Measurements from ENCODE around the gene SSU72. TPM values are rescaled to one million over a fixed set of nuclear protein-coding genes. Genes with fewer than 3 reads are reported as not detected.

SSU72 gene
- total and polyA plus RNA-seq, 2 donors (not counting 1 experiment from before 2014, with no cell fraction given): 65.1 to 127 TPM

DNA sequence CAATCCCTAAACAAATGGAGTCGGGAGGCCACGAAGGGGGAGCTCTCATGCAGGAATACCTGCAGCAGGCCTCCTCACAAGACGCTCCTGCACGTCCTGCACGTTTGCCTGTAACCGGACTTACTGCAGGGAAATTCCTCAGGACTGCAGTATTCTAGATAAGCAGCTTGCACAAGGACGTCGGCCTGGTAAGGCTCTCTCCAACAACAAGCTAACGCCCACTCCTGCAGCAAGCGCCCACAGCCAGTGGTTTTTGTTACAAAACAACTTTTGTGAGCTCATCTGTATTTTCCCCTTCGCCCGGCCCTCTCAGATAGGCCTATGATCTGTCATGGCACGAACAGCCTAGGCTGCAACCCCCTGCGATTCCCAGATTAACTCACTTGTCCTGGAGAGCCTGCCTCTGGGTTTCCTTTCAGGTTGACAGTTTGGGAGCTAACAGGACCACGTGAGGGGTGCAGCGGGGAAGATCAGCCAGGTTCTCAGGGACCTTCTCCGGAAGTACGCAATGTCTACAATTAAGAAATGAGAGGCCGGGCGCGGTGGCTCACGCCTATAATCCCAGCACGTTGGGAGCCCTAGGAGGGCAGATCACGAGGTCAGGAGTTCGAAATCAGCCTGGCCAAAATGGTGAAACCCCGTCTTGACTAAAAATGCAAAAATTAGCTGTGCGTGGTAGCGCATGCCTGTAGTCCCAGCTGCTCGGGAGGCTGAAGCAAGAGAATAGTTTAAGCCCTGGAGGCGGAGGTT is 39.7 kb upstream of the SSU72 start:
- H3K9me3 ChIP-seq (ENCODE audit: control insufficient read depth, insufficient read depth, low read depth, low read length): no peaks in the 10 kb centered on the region
- peak overlapping the region; percentile 100 for H3K9ac ChIP-seq (ENCODE audit: insufficient read depth, low read length)
- no peak overlapping the region for H2AFZ ChIP-seq (ENCODE audit: low read length)
- peak; percentile 62 to 90 for DNase-seq (ENCODE audit: low read depth in 2 of 2)
- H3K27me3 ChIP-seq (ENCODE audit: control insufficient read depth, insufficient read depth, low read length): no peaks in the 10 kb centered on the region
- H3K4me3 ChIP-seq (replicated peaks in 1 of 4; ENCODE audit: control extremely low read depth in 1 of 4, insufficient read depth in 1 of 4, low read depth in 3 of 4, low read length in 4 of 4): peak overlapping the region; percentile 73 to 98 (median 86)
- TF ChIP-seq EZH2 (IDR thresholded peaks at IDR 0.05; ENCODE audit: low read length, missing control alignments): no peak
- TF ChIP-seq, protein P1, sequence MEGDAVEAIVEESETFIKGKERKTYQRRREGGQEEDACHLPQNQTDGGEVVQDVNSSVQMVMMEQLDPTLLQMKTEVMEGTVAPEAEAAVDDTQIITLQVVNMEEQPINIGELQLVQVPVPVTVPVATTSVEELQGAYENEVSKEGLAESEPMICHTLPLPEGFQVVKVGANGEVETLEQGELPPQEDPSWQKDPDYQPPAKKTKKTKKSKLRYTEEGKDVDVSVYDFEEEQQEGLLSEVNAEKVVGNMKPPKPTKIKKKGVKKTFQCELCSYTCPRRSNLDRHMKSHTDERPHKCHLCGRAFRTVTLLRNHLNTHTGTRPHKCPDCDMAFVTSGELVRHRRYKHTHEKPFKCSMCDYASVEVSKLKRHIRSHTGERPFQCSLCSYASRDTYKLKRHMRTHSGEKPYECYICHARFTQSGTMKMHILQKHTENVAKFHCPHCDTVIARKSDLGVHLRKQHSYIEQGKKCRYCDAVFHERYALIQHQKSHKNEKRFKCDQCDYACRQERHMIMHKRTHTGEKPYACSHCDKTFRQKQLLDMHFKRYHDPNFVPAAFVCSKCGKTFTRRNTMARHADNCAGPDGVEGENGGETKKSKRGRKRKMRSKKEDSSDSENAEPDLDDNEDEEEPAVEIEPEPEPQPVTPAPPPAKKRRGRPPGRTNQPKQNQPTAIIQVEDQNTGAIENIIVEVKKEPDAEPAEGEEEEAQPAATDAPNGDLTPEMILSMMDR (conservative IDR thresholded peaks at IDR 0.05 in 1 of 2, IDR thresholded peaks at IDR 0.05 in 1 of 2; ENCODE audit: low read depth in 1 of 2, low read length in 2 of 2): no peak
- peak overlapping the region; percentile 100 for H3K27ac ChIP-seq (ENCODE audit: insufficient read depth, low read length)
- peaks cover 10% of the 10 kb centered on the region for H3K4me1 ChIP-seq (ENCODE audit: control insufficient read depth, extremely low read depth, insufficient read depth, low read length)
- H4K20me1 ChIP-seq (ENCODE audit: control insufficient read depth, extremely low read depth, insufficient read depth, low read length): no peaks in the 10 kb centered on the region
- peaks cover 20% of the 10 kb centered on the region for H3K79me2 ChIP-seq (ENCODE audit: control insufficient read depth, insufficient read depth, low read length)
- peak overlapping the region; percentile 92 for H3K4me2 ChIP-seq (ENCODE audit: extremely low read depth, insufficient read depth, low read length)
- H3K36me3 ChIP-seq (ENCODE audit: control insufficient read depth, insufficient read depth, low read length): peaks cover 4% of the 10 kb centered on the region

DNA sequence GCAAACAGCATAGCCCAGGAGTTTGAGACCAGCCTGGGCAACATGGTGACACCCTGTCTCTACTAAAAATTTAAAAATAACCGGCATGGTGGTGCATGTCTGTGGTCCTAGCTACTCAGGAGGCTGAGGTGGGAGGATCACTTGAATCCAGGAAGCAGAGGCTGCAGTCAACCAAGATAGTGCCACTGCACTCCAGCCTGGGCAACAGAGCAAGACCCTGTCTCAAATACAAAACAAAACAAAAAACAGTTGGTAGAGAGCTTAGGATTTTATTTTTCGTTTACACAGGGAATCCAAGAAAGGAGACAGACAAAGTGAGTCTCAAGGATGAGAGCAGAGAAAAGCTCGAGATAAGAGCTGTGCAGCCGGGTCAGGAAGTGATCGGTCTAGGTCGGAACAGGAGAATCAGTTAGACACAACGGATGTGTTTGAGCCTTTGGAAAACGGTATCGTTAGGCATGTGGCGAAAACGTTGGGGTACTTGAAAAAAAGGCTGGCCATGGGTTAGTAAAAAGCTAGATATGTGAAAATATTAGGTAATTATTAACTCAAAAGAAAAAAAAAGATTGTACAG is 38.9 kb upstream of the SSU72 start:
- Histone ChIP-seq H3K27me3 (ENCODE audit: control insufficient read depth, insufficient read depth, low read length) (no peaks in the 10 kb centered on the region), H3K79me2 (ENCODE audit: control insufficient read depth, insufficient read depth, low read length) (peaks cover 20% of the 10 kb centered on the region), H3K4me1 (ENCODE audit: control insufficient read depth, extremely low read depth, insufficient read depth, low read length) (peaks cover 10% of the 10 kb centered on the region), H3K9ac (ENCODE audit: insufficient read depth, low read length) (no peak overlapping the region), H3K9me3 (ENCODE audit: control insufficient read depth, insufficient read depth, low read depth, low read length) (no peaks in the 10 kb centered on the region), H3K27ac (ENCODE audit: insufficient read depth, low read length) (no peak overlapping the region), H4K20me1 (ENCODE audit: control insufficient read depth, extremely low read depth, insufficient read depth, low read length) (no peaks in the 10 kb centered on the region), H3K4me2 (ENCODE audit: extremely low read depth, insufficient read depth, low read length) (peak overlapping the region; percentile 92), H2AFZ (ENCODE audit: low read length) (no peak overlapping the region), H3K4me3 (replicated peaks in 1 of 4; ENCODE audit: control extremely low read depth in 1 of 4, insufficient read depth in 1 of 4, low read depth in 3 of 4, low read length in 4 of 4) (peak overlapping the region in 3 of 4 experiments; percentile 73 to 98 (median 84)), H3K36me3 (ENCODE audit: control insufficient read depth, insufficient read depth, low read length) (peaks cover 4% of the 10 kb centered on the region)
- no peak for DNase-seq (ENCODE audit: low read depth in 2 of 2)
- no peak for TF ChIP-seq EZH2 (IDR thresholded peaks at IDR 0.05; ENCODE audit: low read length, missing control alignments)
- TF ChIP-seq, protein P1 (conservative IDR thresholded peaks at IDR 0.05 in 1 of 2, IDR thresholded peaks at IDR 0.05 in 1 of 2; ENCODE audit: low read depth in 1 of 2, low read length in 2 of 2): no peak

DNA sequence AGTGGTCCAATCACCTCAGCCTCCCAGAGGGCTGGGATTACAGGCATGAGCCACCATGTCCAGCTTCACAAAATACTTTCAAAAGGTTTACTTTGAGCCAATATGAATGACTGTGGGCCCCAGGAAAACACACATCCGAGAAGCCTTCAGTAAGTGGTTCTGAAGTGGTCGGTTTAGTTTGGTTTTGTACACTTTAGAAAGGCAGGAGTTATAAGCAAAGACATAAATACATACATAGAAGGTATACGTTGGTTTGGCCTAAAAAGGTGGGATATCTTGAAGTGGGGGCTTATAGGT is 37.4 kb upstream of the SSU72 start:
- no peak overlapping the region for H3K9ac ChIP-seq (ENCODE audit: insufficient read depth, low read length)
- peaks cover 9% of the 10 kb centered on the region for H3K4me1 ChIP-seq (ENCODE audit: control insufficient read depth, extremely low read depth, insufficient read depth, low read length)
- H2AFZ ChIP-seq (ENCODE audit: low read length): no peak overlapping the region
- H3K4me2 ChIP-seq (ENCODE audit: extremely low read depth, insufficient read depth, low read length): no peak overlapping the region
- H4K20me1 ChIP-seq (ENCODE audit: control insufficient read depth, extremely low read depth, insufficient read depth, low read length): no peaks in the 10 kb centered on the region
- H3K79me2 ChIP-seq (ENCODE audit: control insufficient read depth, insufficient read depth, low read length): peaks cover 17% of the 10 kb centered on the region
- no peak for DNase-seq (ENCODE audit: low read depth in 2 of 2)
- H3K27me3 ChIP-seq (ENCODE audit: control insufficient read depth, insufficient read depth, low read length): no peaks in the 10 kb centered on the region
- no peak overlapping the region for H3K4me3 ChIP-seq (replicated peaks in 1 of 4; ENCODE audit: control extremely low read depth in 1 of 4, insufficient read depth in 1 of 4, low read depth in 3 of 4, low read length in 4 of 4)
- TF ChIP-seq EZH2 (IDR thresholded peaks at IDR 0.05; ENCODE audit: low read length, missing control alignments): no peak
- TF ChIP-seq, protein P1 (conservative IDR thresholded peaks at IDR 0.05 in 1 of 2, IDR thresholded peaks at IDR 0.05 in 1 of 2; ENCODE audit: low read depth in 1 of 2, low read length in 2 of 2): no peak
- no peak overlapping the region for H3K27ac ChIP-seq (ENCODE audit: insufficient read depth, low read length)
- H3K36me3 ChIP-seq (ENCODE audit: control insufficient read depth, insufficient read depth, low read length): no peaks in the 10 kb centered on the region
- no peaks in the 10 kb centered on the region for H3K9me3 ChIP-seq (ENCODE audit: control insufficient read depth, insufficient read depth, low read depth, low read length)

Data from fibroblast of lung (primary cell).